MM.1S (cell line): ENCODE results near the gene PKP4.

Experiments
- DNase-seq: peaks from one replicate; pipeline ENCODE4 v3.0.0-alpha.2; 2015
- H2AFZ ChIP-seq: fragments of 300-600 bp; sonication (generic); 2 replicates; pipeline ENCODE4 v1.6.0; 2016; ENCODE audit warnings: antibody characterized with exemption, low read length
- H3F3A ChIP-seq: fragments of 300-600 bp; sonication (generic); 2 replicates; pipeline ENCODE4 v1.6.1; 2016; ENCODE audit warnings: mild to moderate bottlenecking, antibody characterized with exemption, low read length, moderate library complexity, mixed read lengths; ENCODE audit not compliant: insufficient read depth
- H3K27ac ChIP-seq: fragments of 300-600 bp; sonication (generic); 2 replicates; pipeline ENCODE4 v1.5.1; 2016; ENCODE audit warnings: mild to moderate bottlenecking, low read length
- H3K27me3 ChIP-seq: fragments of 300-600 bp; sonication (generic); replicated peaks from 2 replicates; pipeline ENCODE4 v1.6.0; 2016; ENCODE audit warnings: low read length; ENCODE audit not compliant: insufficient read depth
- H3K36me3 ChIP-seq: fragments of 300-600 bp; sonication (generic); replicated peaks from 2 replicates; pipeline ENCODE4 v1.6.1; 2016; ENCODE audit warnings: mild to moderate bottlenecking, low read length, mixed read lengths; ENCODE audit not compliant: insufficient read depth
- H3K4me1 ChIP-seq: fragments of 300-600 bp; sonication (generic); 2 replicates; pipeline ENCODE4 v1.6.1; 2016; ENCODE audit warnings: low read length, mixed read lengths
- H3K4me2 ChIP-seq: fragments of 300-600 bp; sonication (generic); 2 replicates; pipeline ENCODE4 v1.6.0; 2016; ENCODE audit warnings: low read depth, low read length
- H3K4me3 ChIP-seq: fragments of 300-600 bp; sonication (generic); 2 replicates; pipeline ENCODE4 v1.5.1; 2016; ENCODE audit warnings: low read length, mixed read lengths
- H3K79me2 ChIP-seq: fragments of 300-600 bp; sonication (generic); 2 replicates; pipeline ENCODE4 v1.6.1; 2016; ENCODE audit warnings: mixed run types, low read length, mixed read lengths
- H3K9ac ChIP-seq: fragments of 300-600 bp; sonication (generic); 2 replicates; pipeline ENCODE4 v1.6.1; 2016; ENCODE audit warnings: low read length, mixed read lengths
- H3K9me2 ChIP-seq: fragments of 300-600 bp; sonication (generic); replicated peaks from 2 replicates; pipeline ENCODE4 v1.6.1; 2016; ENCODE audit warnings: mild to moderate bottlenecking, low read length, mixed read lengths; ENCODE audit not compliant: insufficient read depth
- H3K9me3 ChIP-seq: fragments of 300-600 bp; sonication (generic); replicated peaks from 2 replicates; pipeline ENCODE4 v1.6.1; 2016; ENCODE audit warnings: mild to moderate bottlenecking, low read length, mixed read lengths; ENCODE audit not compliant: insufficient read depth
- H4K20me1 ChIP-seq: fragments of 300-600 bp; sonication (generic); 2 replicates; pipeline ENCODE4 v1.6.1; 2016; ENCODE audit warnings: mild to moderate bottlenecking, low read length, moderate library complexity, mixed read lengths; ENCODE audit not compliant: insufficient read depth
- EZH2 ChIP-seq: fragments of 300-600 bp; sonication (generic); optimal IDR thresholded peaks from 2 replicates; pipeline ENCODE3; 2017; ENCODE audit warnings: low read depth, mild to moderate bottlenecking, antibody characterized with exemption, low read length, mixed read lengths
- EZH2phosphoT487 ChIP-seq: fragments of 300-600 bp; sonication (generic); IDR thresholded peaks from 2 replicates; pipeline ENCODE4 v1.6.1; 2018; ENCODE audit warnings: antibody characterized with exemption, low read length
- TF ChIP-seq, protein P1 (sequence below): fragments of 300-600 bp; sonication (generic); IDR thresholded peaks from 2 replicates; pipeline ENCODE4 v1.5.1; 2016; ENCODE audit warnings: antibody characterized with exemption, low read length, mixed read lengths

The PKP4 gene

GRCh38 chr2:158518084-158518483 is 61.3 kb downstream of the PKP4 start:
- Histone ChIP-seq H3K27ac (no peak overlapping the region), H4K20me1 (no peaks in the 10 kb centered on the region), H3K9ac (no peak overlapping the region), H3K4me3 (no peak overlapping the region), H2AFZ (no peak overlapping the region), H3K9me2 (no peaks in the 10 kb centered on the region), H3K79me2 (peaks cover 7% of the 10 kb centered on the region), H3K4me1 (no peaks in the 10 kb centered on the region), H3K36me3 (no peaks in the 10 kb centered on the region; the same call in 1 of the 2 replicates), H3K27me3 (no peaks in the 10 kb centered on the region), H3K4me2 (no peak overlapping the region), H3K9me3 (no peaks in the 10 kb centered on the region), H3F3A (no peaks in the 10 kb centered on the region)
- TF ChIP-seq, protein P1, sequence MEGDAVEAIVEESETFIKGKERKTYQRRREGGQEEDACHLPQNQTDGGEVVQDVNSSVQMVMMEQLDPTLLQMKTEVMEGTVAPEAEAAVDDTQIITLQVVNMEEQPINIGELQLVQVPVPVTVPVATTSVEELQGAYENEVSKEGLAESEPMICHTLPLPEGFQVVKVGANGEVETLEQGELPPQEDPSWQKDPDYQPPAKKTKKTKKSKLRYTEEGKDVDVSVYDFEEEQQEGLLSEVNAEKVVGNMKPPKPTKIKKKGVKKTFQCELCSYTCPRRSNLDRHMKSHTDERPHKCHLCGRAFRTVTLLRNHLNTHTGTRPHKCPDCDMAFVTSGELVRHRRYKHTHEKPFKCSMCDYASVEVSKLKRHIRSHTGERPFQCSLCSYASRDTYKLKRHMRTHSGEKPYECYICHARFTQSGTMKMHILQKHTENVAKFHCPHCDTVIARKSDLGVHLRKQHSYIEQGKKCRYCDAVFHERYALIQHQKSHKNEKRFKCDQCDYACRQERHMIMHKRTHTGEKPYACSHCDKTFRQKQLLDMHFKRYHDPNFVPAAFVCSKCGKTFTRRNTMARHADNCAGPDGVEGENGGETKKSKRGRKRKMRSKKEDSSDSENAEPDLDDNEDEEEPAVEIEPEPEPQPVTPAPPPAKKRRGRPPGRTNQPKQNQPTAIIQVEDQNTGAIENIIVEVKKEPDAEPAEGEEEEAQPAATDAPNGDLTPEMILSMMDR: no peak
- TF ChIP-seq EZH2 (no peak), EZH2phosphoT487 (no peak)
- DNase-seq: no peak

- no peak overlapping the region for H3K4me3 ChIP-seq
- TF ChIP-seq EZH2phosphoT487: no peak
- no peak for TF ChIP-seq EZH2
- TF ChIP-seq, protein P1: no peak
- H3K9me2 ChIP-seq: no peaks in the 10 kb centered on the region
- H3K4me2 ChIP-seq: no peak overlapping the region
- H3K9ac ChIP-seq: no peak overlapping the region
- no peaks in the 10 kb centered on the region; the same call in 1 of the 2 replicates for H3K36me3 ChIP-seq
- H3K27ac ChIP-seq: no peak overlapping the region
- H3K9me3 ChIP-seq: no peaks in the 10 kb centered on the region
- H3K4me1 ChIP-seq: no peaks in the 10 kb centered on the region
- no peak for DNase-seq
- no peaks in the 10 kb centered on the region for H3F3A ChIP-seq
- H4K20me1 ChIP-seq: no peaks in the 10 kb centered on the region
- peaks cover 7% of the 10 kb centered on the region for H3K79me2 ChIP-seq
- H3K27me3 ChIP-seq: no peaks in the 10 kb centered on the region
- no peak overlapping the region for H2AFZ ChIP-seq
These were observed 62.7 kb downstream of the PKP4 start for GRCh38 chr2:158519481-158519880.

DNA sequence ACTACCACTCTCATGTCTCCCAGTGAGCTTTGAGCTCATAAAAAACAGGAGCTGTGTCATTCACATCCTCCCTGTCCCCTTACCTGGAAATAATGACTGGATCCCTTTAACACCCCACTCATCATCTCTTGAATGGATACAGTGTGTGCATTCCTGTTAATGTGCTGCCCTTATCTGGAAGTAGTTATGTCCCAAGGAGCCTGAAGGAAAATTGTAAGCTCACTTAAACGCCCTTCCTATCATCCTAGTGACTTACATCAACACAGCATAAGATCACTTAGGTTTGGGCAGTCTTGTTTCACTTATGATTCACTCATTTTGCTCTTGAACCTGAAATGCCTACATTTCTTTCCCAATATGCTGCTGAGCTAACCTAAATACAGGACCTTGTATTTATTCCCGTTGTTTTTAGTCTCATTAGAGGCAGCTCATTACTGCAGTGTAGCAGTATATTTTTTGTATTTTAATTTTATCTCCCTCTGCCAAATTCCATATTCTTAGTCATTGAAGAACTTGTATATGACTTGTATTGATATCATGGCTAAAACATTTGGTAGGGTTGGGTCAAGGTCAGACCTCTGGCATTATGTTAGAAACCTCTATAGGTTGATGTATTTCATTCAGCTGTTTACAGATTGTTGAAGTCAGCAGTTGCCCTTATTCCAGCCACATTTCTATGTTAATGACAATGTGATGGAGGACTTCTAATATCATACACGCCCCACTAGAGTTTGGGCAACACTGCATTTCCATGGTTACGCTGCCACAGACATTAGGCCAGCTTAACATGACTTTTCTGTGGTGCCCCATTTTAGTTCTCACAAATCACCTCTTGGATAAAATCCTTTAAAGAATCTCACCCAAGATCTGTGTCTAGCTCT is 72.9 kb downstream of the PKP4 start:
- Histone ChIP-seq H3K27me3 (no peaks in the 10 kb centered on the region), H3K27ac (no peak overlapping the region), H3K4me2 (no peak overlapping the region), H3K9ac (no peak overlapping the region), H3K9me2 (no peaks in the 10 kb centered on the region), H3K36me3 (no peaks in the 10 kb centered on the region), H4K20me1 (no peaks in the 10 kb centered on the region), H3K4me1 (no peaks in the 10 kb centered on the region), H2AFZ (no peak overlapping the region), H3K9me3 (no peaks in the 10 kb centered on the region), H3K79me2 (no peaks in the 10 kb centered on the region), H3K4me3 (no peak overlapping the region), H3F3A (no peaks in the 10 kb centered on the region)
- no peak for DNase-seq
- TF ChIP-seq, protein P1: no peak
- TF ChIP-seq EZH2phosphoT487: no peak
- no peak for TF ChIP-seq EZH2
